Measurements from ENCODE around the gene AFAP1.

The AFAP1 gene

DNA sequence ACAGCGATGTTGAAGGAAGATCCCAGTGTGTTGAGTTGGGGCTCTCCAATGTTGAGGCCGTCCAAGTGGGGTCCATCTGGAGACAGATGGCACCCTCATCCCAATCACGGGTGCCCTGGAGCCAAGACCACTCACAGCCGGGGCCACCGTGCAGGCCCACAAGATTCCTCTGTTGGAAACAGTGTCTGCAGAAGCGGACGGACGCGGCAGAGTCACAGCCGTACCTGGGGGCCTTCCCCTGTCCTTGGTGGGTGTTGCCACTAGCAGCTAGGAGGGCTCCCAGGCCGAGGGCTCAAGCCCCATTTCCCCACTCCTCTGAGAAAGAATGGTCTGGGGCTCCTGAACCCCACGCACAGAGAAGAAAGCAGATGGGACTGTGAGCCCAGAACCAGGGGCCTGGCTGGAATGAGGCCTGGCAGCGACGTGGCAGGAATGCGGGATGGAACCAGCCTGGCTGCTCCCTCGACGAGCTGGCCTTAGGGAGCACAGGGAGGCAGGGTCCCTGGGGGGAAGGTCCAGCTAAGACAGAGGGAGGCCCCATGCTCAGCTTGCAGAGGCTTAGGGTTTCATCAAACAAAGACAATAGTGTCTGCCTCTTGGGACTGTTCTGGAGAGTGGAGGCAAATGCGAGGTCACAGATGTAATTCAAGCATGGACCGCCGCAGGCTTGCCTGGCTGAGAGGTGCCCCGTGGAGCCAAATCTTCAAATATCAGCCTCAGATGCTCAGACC, 228.9 kb downstream of the AFAP1 start:
- DNase-seq: no peak

DNA sequence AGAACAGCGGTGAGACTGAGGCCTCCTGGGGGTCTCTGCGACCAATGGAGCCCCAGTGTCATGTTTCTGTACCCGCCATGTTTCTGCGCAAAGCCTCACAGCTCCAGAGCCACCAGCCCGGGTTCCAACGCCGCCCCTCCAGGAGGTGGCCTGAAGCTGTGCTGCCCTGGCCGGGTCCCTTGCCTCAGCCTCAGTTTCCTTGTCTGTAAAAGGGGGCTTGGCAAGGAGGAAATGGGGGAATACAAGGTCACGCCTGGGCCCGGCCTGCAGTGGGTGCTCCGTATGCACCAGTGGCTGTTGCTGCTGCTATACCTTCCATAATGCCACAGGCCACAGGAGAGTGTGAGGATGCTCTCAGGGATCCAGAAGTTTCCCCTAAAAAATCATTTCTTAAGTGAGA, 229.5 kb downstream of the AFAP1 start:
- DNase-seq: no peak

DNA sequence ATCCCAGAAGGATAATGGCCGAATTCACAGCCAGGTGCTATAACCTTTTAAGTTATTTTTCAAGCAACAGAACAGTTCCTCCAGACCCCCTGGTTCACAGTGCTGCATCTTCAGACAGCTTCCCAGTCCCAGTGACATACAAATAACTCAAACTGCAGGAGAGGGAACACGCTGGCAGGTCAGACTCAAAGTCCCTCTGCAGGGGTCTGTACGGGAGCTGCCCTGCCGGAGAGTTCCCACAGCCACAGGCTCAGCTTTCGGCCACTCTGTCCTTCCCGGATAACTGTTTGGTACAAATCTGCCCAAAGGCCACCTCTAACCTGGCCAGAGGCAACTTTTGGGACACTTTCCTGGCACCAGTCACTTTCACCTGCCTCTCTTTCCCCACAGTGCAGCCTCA, 230.2 kb downstream of the AFAP1 start:
- no peak for DNase-seq

DNA sequence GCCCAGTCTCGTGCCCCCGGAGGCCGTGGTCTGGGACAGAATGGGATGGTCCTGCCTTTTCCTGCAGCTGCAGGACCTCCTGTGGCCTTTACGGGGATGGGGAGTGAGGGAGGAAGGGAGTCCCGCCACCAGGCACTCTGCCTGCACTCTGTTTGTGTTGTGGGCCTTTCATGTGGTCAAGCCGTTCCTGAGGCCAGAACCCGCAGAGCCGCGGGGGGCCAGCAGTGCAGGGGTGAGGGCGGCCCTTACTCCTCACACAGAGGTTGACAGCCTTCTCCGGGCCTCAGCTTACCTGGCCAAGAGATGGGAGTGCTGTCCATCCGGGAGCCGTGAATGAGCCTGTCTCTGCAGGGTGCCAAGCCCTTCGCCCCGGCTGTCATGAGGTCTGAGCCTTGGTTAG, 230.7 kb downstream of the AFAP1 start:
- no peak for DNase-seq
